NT2/D1 (cell line): ENCODE measurements around the gene SERTAD1.

ENCODE experiments used
- SUZ12 ChIP-seq: IDR thresholded peaks from 2 replicates; pipeline ENCODE4 v1.6.1; 2011; ENCODE audit not compliant: insufficient read length, insufficient read depth; ENCODE audit errors: extremely low read depth
- YY1 ChIP-seq: IDR thresholded peaks from 2 replicates; pipeline ENCODE4 v1.6.1; 2011; ENCODE audit not compliant: insufficient read length, insufficient read depth

DNA sequence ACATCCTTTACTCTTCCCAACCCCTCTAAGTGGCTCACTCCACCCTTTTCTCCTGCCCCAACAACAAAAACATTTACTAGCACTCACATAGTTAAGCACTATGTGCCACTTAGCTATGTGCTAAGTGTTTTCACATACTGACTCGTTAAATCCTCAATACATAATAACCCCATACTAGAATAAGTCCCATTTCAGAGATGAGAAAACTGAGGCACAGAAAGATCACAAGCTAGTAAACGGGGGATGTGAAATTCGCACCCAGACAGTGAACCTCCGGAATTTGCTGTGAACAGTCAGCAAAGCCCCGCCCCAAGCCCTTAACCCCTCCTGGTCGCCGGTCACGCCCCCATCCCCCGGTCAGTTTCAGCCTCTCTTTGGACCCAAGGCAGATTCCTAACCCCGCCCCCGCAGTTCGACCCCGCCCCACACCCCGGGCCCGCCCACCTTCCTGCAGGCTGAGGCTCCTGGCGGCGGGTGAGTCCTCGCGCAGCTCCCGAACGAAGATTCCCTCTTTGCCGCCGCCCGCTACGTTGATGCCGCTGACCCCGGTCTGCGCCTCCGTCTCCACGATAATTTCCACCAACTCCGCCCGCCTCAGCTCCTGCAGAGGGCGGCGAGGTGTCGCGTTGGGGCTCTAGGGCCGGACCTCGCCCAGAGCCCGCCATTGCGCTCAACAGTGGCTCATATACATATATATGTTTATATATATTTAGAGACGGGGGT, 22.4 kb downstream of the SERTAD1 start:
- TF ChIP-seq YY1 (no peak), SUZ12 (no peak)
